Measurements from ENCODE around the gene KLF11.

The KLF11 gene

DNA sequence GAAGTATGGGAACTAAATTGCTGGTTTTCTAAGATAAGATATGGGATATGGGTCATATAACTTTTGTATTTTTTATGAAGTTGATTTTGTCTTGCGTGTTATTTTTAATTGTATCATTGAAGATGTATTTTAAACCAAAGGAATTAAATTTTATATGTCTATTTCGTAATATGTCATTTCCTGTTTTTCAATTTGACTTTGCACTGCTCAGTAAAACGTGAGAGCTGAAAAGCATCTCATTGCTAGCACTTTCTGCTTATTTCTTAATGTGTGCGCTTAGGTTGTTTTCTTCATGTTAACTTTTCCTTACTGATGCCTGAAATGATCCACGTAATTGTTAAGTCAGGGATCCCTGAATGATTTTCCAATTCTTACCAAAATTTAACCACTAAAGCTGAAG, 41.2 kb upstream of the KLF11 start:
- Histone ChIP-seq H3K4me2 (peak overlapping the region in 7 of 11 experiments; percentile 17 to 66 (median 50); a peak in 13 of 22 replicates), H3K27ac (peak overlapping the region in 6 of 11 experiments; percentile 14 to 61 (median 34); a peak in 10 of 22 replicates), H3K9me3 (replicated peaks in 1 of 11) (peaks cover 8 to 14% (median 11%) of the 10 kb centered on the region in 11 experiments; a peak in 18 of 22 replicates), H3K4me3 (no peak overlapping the region), H4K20me1 (no peaks in the 10 kb centered on the region), H3K9ac (no peak overlapping the region; a peak in 1 of 22 replicates), H3K36me3 (no peaks in the 10 kb centered on the region), H3K27me3 (no peaks in the 10 kb centered on the region), H3K4me1 (peaks cover 8 to 34% (median 22%) of the 10 kb centered on the region in 10 experiments)
- TF ChIP-seq Cebpa-rat (IDR thresholded peaks at IDR 0.05): no peak

DNA sequence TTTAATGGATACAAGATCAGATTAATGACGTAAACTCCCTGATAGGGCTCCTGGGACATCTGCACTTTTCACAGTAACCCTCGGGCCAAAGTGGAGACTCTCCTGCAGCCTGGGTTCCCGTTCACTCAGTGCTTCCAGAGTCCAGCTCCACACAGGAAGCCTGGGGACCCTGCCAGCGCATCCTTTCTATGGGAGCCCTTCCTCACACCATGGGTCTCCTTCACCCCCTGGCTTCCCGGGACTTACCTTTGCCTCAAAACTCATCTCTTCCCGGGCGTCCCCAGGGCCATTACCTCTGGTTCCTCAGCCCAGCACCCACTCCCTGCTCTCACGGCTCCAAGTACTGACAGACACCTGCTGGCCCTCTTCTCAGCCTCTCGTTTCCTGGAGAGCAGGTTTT, 40.7 kb upstream of the KLF11 start:
- H3K9me3 ChIP-seq (replicated peaks in 1 of 11): peaks cover 8 to 14% (median 11%) of the 10 kb centered on the region in 11 experiments; a peak in 18 of 22 replicates
- H3K4me3 ChIP-seq: no peak overlapping the region
- H3K36me3 ChIP-seq: no peaks in the 10 kb centered on the region
- H3K4me1 ChIP-seq: peaks cover 13 to 40% (median 24%) of the 10 kb centered on the region in 10 experiments
- no peaks in the 10 kb centered on the region for H4K20me1 ChIP-seq
- H3K4me2 ChIP-seq: peak overlapping the region in 7 of 11 experiments; percentile 17 to 66 (median 50); a peak in 14 of 22 replicates
- H3K27me3 ChIP-seq: no peaks in the 10 kb centered on the region
- peak overlapping the region in 7 of 11 experiments; percentile 14 to 61 (median 34); a peak in 12 of 22 replicates for H3K27ac ChIP-seq
- no peak for TF ChIP-seq Cebpa-rat (IDR thresholded peaks at IDR 0.05)
- no peak overlapping the region for H3K9ac ChIP-seq

DNA sequence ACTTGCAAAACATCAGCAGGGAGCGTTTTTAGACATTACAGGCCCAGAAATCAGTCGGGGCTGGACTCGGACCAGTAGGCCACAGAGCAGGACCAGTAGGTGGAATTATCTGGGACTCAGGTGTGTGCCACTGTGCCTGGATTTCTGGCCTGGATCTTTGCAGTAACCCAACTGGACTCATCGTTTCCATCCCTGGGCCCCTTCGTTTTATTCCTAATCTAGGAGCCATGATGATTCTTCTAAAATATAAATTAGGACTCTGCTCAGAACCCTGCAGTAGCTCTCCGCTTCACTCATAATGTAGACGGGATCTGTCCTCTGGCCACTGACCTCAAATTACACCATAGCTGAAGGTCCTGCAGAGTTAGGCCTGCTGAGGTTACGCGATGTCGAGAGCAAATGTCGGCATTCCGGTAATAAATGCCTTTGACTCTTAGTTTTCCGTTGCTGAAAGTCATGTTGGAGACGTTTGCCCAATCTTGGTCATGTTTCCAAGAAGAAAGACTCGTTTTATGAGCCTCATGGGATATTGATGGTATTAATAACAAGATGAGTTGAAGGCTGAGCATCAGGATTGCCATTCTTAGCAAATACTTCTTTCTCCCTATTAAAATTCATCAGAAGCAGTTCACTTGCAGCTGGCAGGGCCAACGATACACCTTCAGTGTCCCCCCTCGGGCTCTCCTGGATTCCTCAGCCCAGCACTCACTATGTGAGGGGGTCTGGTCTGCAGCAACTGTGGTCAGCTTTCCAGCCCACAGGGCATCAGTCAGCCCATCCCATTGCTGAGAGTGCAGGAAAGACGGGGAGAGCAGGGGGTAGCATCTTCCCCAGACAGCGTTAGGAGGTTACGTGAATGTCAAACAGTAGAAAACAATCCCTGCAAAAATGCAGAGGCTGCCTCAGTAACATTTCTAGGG, 39.9 kb upstream of the KLF11 start:
- Histone ChIP-seq H3K27me3 (no peaks in the 10 kb centered on the region), H3K4me1 (peaks cover 21 to 48% (median 32%) of the 10 kb centered on the region in 10 experiments), H3K9ac (no peak overlapping the region), H3K9me3 (replicated peaks in 1 of 11) (peaks cover 8 to 14% (median 11%) of the 10 kb centered on the region in 11 experiments; a peak in 18 of 22 replicates), H4K20me1 (no peaks in the 10 kb centered on the region), H3K27ac (peak overlapping the region in 5 of 11 experiments; percentile 14 to 61 (median 35); a peak in 5 of 22 replicates), H3K36me3 (no peaks in the 10 kb centered on the region), H3K4me2 (no peak overlapping the region), H3K4me3 (no peak overlapping the region)
- TF ChIP-seq Cebpa-rat (IDR thresholded peaks at IDR 0.05): no peak

DNA sequence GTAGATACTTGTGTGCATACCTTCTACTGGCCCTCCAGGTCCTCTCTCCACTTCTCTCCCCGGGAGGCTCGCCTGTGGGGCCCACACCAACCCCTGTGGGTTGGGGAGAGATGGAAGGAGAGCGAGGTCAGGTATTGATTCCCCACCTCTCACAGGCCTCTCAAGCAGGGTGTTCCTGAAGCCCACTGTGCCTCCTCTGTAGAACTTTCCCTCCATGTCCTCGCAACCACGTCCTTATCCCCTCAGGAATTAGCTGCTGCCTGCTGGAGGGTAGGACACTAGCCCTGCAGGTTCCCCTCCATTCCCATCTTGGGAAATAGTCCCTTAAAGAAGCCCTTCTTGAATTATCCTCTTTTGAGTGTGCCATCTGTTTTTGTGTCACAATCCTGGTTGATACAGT, 38.9 kb upstream of the KLF11 start:
- no peak for TF ChIP-seq Cebpa-rat (IDR thresholded peaks at IDR 0.05)
- Histone ChIP-seq H3K9me3 (replicated peaks in 1 of 11) (peaks cover 8 to 14% (median 11%) of the 10 kb centered on the region in 11 experiments; a peak in 18 of 22 replicates), H3K4me1 (peaks cover 31 to 57% (median 42%) of the 10 kb centered on the region in 10 experiments)

DNA sequence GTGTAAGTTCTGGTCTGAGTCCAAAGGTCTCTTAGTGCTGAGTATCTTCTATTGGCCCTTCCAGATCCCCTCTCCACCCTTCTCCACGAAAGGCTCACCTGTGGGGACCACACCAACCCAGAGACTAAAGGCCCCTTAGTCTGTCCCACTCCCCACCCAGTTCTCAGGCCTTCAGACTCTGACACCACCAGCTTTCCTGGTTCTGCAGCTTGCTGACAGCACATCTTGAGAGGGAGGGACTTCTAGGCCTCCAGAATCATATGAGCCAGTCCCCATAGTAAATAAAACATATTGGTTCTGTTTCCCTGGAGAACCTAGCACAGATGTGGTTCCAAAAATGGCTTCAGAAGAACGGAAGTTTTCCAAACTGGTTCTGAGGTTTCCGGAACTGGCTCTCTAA, 38.5 kb upstream of the KLF11 start:
- TF ChIP-seq Cebpa-rat (IDR thresholded peaks at IDR 0.05): no peak
- H3K4me3 ChIP-seq: no peak overlapping the region
- H3K9me3 ChIP-seq (replicated peaks in 1 of 11): peaks cover 8 to 14% (median 11%) of the 10 kb centered on the region in 11 experiments; a peak in 18 of 22 replicates
- no peaks in the 10 kb centered on the region for H3K36me3 ChIP-seq
- no peak overlapping the region for H3K27ac ChIP-seq
- no peaks in the 10 kb centered on the region for H3K27me3 ChIP-seq
- peaks cover 35 to 61% (median 46%) of the 10 kb centered on the region in 10 experiments for H3K4me1 ChIP-seq
- H4K20me1 ChIP-seq: no peaks in the 10 kb centered on the region
- no peak overlapping the region for H3K9ac ChIP-seq
- no peak overlapping the region for H3K4me2 ChIP-seq

More for the DNA sequence above, 38.9 kb upstream of the KLF11 start:
- H3K27ac ChIP-seq: no peak overlapping the region
- no peaks in the 10 kb centered on the region for H3K36me3 ChIP-seq
- H3K27me3 ChIP-seq: no peaks in the 10 kb centered on the region
- H3K9ac ChIP-seq: no peak overlapping the region
- H4K20me1 ChIP-seq: no peaks in the 10 kb centered on the region
- no peak overlapping the region for H3K4me3 ChIP-seq
- no peak overlapping the region for H3K4me2 ChIP-seq

DNA sequence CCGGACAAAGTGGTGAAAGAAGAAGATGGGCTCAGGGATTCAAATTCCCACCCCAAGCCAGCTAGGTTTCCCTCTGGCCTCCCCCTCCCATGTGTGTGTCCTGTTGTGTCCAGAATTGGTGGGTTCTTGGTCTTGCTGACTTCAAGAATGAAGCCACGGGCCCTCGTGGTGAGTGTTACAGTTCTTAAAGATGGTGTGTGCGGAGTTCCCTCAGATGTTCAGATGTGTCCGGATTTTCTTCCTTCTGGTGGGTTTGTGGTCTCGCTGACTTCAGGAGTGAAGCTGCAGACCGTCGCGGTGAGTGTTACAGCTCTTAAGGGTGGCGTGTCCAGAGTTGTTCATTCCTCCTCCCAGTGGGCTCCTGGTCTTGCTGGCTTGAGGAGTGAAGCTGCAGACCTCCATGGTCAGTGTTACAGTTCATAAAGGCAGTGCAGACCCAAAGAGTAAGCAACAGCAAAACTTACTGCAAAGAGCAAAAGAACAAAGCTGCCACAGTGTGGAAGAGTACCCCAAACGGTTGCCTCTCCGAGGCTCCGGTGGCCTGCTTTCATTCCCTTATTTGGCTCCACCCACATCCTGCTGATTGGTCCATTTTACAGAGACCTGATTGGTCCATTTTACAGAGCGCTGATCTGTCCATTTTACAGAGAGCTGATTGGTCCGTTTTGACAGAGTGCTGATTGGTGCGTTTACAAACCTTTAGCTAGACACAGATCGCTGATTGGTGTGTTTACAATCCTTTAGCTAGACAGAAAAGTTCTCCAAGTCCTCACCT, 37.7 kb upstream of the KLF11 start:
- Histone ChIP-seq H3K4me3 (no peak overlapping the region), H3K4me1 (peaks cover 43 to 68% (median 53%) of the 10 kb centered on the region in 10 experiments), H3K9me3 (replicated peaks in 1 of 11) (peaks cover 8 to 14% (median 11%) of the 10 kb centered on the region in 11 experiments; a peak in 18 of 22 replicates), H3K4me2 (peak overlapping the region in 3 of 11 experiments; percentile 11 to 13 (median 12); a peak in 2 of 22 replicates), H3K9ac (no peak overlapping the region), H3K27me3 (no peaks in the 10 kb centered on the region), H3K36me3 (no peaks in the 10 kb centered on the region), H3K27ac (no peak overlapping the region), H4K20me1 (no peaks in the 10 kb centered on the region)
- TF ChIP-seq Cebpa-rat (IDR thresholded peaks at IDR 0.05): no peak

DNA sequence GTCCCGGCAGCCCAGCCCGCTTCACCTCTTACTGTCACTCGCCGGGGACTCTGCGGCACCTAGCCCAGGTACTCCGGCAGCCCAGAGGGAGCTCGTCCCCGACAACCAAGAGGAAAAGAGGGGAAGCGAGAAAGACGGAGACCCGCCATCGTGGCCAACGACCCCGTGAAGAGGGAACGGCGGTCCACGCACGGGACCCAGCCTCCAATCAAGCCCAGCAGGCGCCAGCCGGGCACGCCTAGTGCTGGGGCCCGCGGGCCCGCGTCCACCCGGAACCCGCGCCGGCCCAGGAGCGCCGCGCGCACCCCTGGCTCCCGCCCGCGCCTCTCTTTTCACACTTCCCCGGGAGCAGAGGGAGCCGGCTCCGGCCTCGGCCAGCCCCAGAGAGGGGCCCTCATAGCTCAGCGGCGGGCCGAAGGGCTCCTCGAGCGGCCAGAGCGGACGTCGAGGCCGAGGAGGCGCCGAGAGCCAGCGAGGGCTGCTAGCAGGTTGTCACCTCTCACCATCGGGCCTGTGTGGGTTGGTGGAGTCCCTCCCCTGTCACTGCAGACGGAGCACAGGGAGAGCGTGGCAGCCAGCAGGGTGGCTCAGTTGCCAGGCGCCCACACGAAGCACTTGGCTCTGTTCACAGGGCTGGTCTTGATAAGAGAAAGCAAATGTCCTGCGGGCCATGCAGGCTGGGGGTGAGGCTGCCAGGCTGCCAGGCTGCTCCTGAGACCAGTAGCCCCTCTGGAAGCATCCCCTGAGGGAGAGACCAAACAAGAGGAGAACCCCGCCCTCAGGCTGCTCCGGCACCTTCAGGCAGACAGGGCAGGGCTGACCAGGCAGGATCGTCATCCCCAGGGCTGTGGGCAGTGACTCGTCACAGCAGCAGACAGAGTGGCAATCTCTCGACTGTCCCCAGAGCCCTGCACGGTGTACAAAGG, 36.9 kb upstream of the KLF11 start:
- no peaks in the 10 kb centered on the region for H3K27me3 ChIP-seq
- no peak for TF ChIP-seq Cebpa-rat (IDR thresholded peaks at IDR 0.05)
- H3K36me3 ChIP-seq: no peaks in the 10 kb centered on the region
- no peaks in the 10 kb centered on the region for H4K20me1 ChIP-seq
- H3K4me2 ChIP-seq: peak overlapping the region in 9 of 11 experiments; percentile 42 to 93 (median 83); a peak in 14 of 22 replicates
- H3K27ac ChIP-seq: 0 out of 22 replicates have a peak overlapping the region, but pooled peaks of 2 of the 11 experiments have one; percentile 3 to 24
- H3K4me1 ChIP-seq: peaks cover 43 to 61% (median 53%) of the 10 kb centered on the region in 10 experiments
- peaks cover 8 to 14% (median 11%) of the 10 kb centered on the region in 11 experiments; a peak in 18 of 22 replicates for H3K9me3 ChIP-seq (replicated peaks in 1 of 11)
- H3K4me3 ChIP-seq: no peak overlapping the region
- H3K9ac ChIP-seq: no peak overlapping the region

DNA sequence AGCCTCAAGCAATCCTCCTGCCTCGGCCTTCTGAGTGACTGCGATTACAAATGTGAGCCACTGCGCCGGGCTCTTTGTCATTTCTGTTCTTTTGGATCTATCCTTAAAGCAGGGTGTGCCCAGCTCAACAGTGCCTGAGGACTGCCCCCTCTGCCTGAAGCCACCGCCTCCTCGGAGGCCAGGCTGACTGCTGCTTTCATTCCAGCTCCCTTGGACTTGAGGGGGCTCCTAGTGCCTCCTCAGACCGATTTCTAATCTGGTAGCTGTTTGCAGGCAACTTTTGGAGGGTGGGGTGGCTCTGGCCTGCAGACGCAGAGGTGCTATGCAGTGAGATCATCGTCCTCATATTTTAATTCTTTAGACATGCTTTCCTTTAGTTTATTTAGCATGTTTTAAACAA, 35.9 kb upstream of the KLF11 start:
- TF ChIP-seq Cebpa-rat (IDR thresholded peaks at IDR 0.05): no peak
- Histone ChIP-seq H3K27me3 (no peaks in the 10 kb centered on the region), H3K27ac (peak overlapping the region in 4 of 11 experiments; percentile 31 to 72 (median 56); a peak in 7 of 22 replicates), H3K4me1 (peaks cover 38 to 52% (median 48%) of the 10 kb centered on the region in 10 experiments), H3K4me3 (no peak overlapping the region), H3K36me3 (no peaks in the 10 kb centered on the region), H3K9ac (peak overlapping the region in 1 of 11 experiments; percentile 30; a peak in 1 of 22 replicates), H4K20me1 (no peaks in the 10 kb centered on the region), H3K4me2 (peak overlapping the region in 10 of 11 experiments; percentile 67 to 93 (median 83); a peak in 20 of 22 replicates), H3K9me3 (replicated peaks in 1 of 11) (peaks cover 8 to 14% (median 11%) of the 10 kb centered on the region in 11 experiments; a peak in 18 of 22 replicates)
